A549 (cell line): Measurements from ENCODE around the gene CKAP2L.

ENCODE experiments used
- CBX2 ChIP-seq: fragments of 200-600 bp; sonication (generic); IDR thresholded peaks from 2 replicates; pipeline ENCODE4 v1.6.1; 2016; ENCODE audit warnings: low read depth, mild to moderate bottlenecking, borderline replicate concordance
- EP300 ChIP-seq, 2 experiments: fragments of >200 bp; sonication (Bioruptor Twin); formaldehyde crosslinking; IDR thresholded peaks; 2 replicates in 1 of 2; 3 replicates in 1 of 2; pipeline ENCODE4 v1.6.1; 2016 to 2017
- FOSB ChIP-seq: fragments of 250-450 bp; sonication (Bioruptor Pico); IDR thresholded peaks from 2 replicates; pipeline ENCODE4 v1.5.0; 2020; ENCODE audit warnings: mild to moderate bottlenecking, moderate library complexity
- POLR2A ChIP-seq: IDR thresholded peaks from 2 replicates; pipeline ENCODE4 v1.6.1; 2012; ENCODE audit warnings: mild to moderate bottlenecking, low read length
- RFX5 ChIP-seq: fragments of 450-650 bp; IDR thresholded peaks from 2 replicates; pipeline ENCODE4 v1.7.1; 2014; ENCODE audit warnings: antibody characterized with exemption, mild to moderate bottlenecking, moderate library complexity
- RNF2 ChIP-seq: fragments of 200-600 bp; sonication (generic); IDR thresholded peaks from 2 replicates; pipeline ENCODE4 v1.6.1; 2016; ENCODE audit warnings: low read depth, mild to moderate bottlenecking, antibody characterized with exemption, moderate library complexity, borderline replicate concordance
- ZSCAN20 ChIP-seq: fragments of 250-450 bp; sonication (Bioruptor Pico); IDR thresholded peaks from 2 replicates; pipeline ENCODE4 v1.8.0; 2022; ENCODE audit warnings: mild to moderate bottlenecking, moderate library complexity
- TF ChIP-seq, protein P1 (sequence below): fragments of >200 bp; sonication (Bioruptor Twin); formaldehyde crosslinking; IDR thresholded peaks from 3 replicates; pipeline ENCODE4 v1.5.1; 2016
- TF ChIP-seq, protein P2 (sequence below): fragments of 200-600 bp; sonication (generic); IDR thresholded peaks from 2 replicates; pipeline ENCODE4 v1.6.1; 2016; ENCODE audit warnings: antibody characterized with exemption, mild to moderate bottlenecking, moderate library complexity
- TF ChIP-seq, protein P3 (sequence below): IDR thresholded peaks from 2 replicates; pipeline ENCODE4 v1.6.1; 2012

DNA sequence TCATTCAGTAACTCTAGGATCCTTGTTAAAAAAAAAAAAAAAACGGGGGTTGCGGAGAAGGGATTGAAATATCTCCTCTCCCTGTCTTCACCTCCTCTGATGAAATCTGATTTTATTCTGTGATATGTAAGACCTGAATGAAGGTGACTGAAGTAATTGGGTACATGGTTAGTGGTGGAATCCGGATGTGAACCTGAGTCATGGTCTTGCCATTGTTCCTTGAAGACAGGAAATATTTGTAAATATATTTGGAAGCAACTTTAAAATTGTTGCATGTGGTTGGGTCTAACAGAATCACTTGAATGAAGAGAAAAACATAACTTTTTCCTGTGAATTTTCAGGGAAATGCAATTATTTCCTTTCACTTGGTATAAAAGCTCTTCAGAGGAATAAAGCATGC is 22.9 kb upstream of the CKAP2L start:
- TF ChIP-seq RNF2 (no peak), CBX2 (no peak), POLR2A (no peak), ZSCAN20 (no peak), RFX5 (no peak), FOSB (CRISPR knock-in tag) (no peak), EP300 (IDR thresholded peaks at IDR 0.05) (no peak)
- TF ChIP-seq, protein P1, sequence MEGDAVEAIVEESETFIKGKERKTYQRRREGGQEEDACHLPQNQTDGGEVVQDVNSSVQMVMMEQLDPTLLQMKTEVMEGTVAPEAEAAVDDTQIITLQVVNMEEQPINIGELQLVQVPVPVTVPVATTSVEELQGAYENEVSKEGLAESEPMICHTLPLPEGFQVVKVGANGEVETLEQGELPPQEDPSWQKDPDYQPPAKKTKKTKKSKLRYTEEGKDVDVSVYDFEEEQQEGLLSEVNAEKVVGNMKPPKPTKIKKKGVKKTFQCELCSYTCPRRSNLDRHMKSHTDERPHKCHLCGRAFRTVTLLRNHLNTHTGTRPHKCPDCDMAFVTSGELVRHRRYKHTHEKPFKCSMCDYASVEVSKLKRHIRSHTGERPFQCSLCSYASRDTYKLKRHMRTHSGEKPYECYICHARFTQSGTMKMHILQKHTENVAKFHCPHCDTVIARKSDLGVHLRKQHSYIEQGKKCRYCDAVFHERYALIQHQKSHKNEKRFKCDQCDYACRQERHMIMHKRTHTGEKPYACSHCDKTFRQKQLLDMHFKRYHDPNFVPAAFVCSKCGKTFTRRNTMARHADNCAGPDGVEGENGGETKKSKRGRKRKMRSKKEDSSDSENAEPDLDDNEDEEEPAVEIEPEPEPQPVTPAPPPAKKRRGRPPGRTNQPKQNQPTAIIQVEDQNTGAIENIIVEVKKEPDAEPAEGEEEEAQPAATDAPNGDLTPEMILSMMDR: no peak
- TF ChIP-seq, protein P2, sequence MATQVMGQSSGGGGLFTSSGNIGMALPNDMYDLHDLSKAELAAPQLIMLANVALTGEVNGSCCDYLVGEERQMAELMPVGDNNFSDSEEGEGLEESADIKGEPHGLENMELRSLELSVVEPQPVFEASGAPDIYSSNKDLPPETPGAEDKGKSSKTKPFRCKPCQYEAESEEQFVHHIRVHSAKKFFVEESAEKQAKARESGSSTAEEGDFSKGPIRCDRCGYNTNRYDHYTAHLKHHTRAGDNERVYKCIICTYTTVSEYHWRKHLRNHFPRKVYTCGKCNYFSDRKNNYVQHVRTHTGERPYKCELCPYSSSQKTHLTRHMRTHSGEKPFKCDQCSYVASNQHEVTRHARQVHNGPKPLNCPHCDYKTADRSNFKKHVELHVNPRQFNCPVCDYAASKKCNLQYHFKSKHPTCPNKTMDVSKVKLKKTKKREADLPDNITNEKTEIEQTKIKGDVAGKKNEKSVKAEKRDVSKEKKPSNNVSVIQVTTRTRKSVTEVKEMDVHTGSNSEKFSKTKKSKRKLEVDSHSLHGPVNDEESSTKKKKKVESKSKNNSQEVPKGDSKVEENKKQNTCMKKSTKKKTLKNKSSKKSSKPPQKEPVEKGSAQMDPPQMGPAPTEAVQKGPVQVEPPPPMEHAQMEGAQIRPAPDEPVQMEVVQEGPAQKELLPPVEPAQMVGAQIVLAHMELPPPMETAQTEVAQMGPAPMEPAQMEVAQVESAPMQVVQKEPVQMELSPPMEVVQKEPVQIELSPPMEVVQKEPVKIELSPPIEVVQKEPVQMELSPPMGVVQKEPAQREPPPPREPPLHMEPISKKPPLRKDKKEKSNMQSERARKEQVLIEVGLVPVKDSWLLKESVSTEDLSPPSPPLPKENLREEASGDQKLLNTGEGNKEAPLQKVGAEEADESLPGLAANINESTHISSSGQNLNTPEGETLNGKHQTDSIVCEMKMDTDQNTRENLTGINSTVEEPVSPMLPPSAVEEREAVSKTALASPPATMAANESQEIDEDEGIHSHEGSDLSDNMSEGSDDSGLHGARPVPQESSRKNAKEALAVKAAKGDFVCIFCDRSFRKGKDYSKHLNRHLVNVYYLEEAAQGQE: no peak
- TF ChIP-seq, protein P3, sequence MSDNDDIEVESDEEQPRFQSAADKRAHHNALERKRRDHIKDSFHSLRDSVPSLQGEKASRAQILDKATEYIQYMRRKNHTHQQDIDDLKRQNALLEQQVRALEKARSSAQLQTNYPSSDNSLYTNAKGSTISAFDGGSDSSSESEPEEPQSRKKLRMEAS: no peak
